ENCODE results near the gene E2F6.

- TF ChIP-seq POLR2A (IDR thresholded peaks at IDR 0.05; ENCODE audit: control extremely low read depth in 1 of 2, low read depth in 2 of 2, low read length in 2 of 2) = no peak
- TF ChIP-seq TCF12 (IDR thresholded peaks at IDR 0.05; ENCODE audit: low read depth, low read length) = no peak
- no peak for TF ChIP-seq MAX (IDR thresholded peaks at IDR 0.05)
- no peak for TF ChIP-seq SIN3A (conservative IDR thresholded peaks at IDR 0.05 in 1 of 2, IDR thresholded peaks at IDR 0.05 in 1 of 2; ENCODE audit: low read depth in 1 of 2, low read length in 2 of 2)
- TF ChIP-seq, protein P1, sequence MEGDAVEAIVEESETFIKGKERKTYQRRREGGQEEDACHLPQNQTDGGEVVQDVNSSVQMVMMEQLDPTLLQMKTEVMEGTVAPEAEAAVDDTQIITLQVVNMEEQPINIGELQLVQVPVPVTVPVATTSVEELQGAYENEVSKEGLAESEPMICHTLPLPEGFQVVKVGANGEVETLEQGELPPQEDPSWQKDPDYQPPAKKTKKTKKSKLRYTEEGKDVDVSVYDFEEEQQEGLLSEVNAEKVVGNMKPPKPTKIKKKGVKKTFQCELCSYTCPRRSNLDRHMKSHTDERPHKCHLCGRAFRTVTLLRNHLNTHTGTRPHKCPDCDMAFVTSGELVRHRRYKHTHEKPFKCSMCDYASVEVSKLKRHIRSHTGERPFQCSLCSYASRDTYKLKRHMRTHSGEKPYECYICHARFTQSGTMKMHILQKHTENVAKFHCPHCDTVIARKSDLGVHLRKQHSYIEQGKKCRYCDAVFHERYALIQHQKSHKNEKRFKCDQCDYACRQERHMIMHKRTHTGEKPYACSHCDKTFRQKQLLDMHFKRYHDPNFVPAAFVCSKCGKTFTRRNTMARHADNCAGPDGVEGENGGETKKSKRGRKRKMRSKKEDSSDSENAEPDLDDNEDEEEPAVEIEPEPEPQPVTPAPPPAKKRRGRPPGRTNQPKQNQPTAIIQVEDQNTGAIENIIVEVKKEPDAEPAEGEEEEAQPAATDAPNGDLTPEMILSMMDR (IDR thresholded peaks at IDR 0.05; ENCODE audit: control extremely low read depth in 1 of 3, insufficient read depth in 1 of 3, low read depth in 1 of 3, low read length in 3 of 3) = no peak
- no peak for TF ChIP-seq BCL11A (IDR thresholded peaks at IDR 0.05; ENCODE audit: low read depth in 2 of 2, low read length in 2 of 2)
- no peak for TF ChIP-seq SUZ12 (IDR thresholded peaks at IDR 0.05; ENCODE audit: low read length)
- no peak for TF ChIP-seq RBBP5 (IDR thresholded peaks at IDR 0.05; ENCODE audit: borderline replicate concordance, low read depth, low read length)
Measured at GRCh38 chr2:11466307-11467128, 557 bp upstream of the E2F6 start.

Measured in H1 (cell line).